ENCODE measurements around the gene PC.

PC gene

DNA sequence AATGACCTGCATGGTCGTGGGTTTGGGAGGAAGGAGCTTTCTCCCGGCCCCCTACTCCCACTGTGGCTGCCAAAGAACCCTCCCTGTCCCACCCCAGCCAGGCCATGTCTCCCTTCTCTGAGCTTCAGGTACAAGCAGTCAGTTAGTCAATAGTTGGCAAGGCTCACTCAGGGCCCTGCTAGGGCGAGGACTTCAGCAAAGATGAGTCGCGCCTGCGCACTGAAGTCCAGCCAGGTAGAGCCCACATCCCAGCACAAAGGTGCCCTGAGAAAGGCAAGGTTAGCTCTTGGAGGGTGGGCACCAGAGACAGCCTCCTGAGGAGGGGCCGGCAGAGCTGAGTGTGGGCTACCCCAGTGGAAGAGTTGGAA, 28.0 kb upstream of the PC start:
- no peak overlapping the region for H3K4me3 ChIP-seq (ENCODE audit: low read depth, low read length)
- TF ChIP-seq, protein P1, sequence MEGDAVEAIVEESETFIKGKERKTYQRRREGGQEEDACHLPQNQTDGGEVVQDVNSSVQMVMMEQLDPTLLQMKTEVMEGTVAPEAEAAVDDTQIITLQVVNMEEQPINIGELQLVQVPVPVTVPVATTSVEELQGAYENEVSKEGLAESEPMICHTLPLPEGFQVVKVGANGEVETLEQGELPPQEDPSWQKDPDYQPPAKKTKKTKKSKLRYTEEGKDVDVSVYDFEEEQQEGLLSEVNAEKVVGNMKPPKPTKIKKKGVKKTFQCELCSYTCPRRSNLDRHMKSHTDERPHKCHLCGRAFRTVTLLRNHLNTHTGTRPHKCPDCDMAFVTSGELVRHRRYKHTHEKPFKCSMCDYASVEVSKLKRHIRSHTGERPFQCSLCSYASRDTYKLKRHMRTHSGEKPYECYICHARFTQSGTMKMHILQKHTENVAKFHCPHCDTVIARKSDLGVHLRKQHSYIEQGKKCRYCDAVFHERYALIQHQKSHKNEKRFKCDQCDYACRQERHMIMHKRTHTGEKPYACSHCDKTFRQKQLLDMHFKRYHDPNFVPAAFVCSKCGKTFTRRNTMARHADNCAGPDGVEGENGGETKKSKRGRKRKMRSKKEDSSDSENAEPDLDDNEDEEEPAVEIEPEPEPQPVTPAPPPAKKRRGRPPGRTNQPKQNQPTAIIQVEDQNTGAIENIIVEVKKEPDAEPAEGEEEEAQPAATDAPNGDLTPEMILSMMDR (IDR thresholded peaks at IDR 0.05; ENCODE audit: low read depth, low read length): no peak

DNA sequence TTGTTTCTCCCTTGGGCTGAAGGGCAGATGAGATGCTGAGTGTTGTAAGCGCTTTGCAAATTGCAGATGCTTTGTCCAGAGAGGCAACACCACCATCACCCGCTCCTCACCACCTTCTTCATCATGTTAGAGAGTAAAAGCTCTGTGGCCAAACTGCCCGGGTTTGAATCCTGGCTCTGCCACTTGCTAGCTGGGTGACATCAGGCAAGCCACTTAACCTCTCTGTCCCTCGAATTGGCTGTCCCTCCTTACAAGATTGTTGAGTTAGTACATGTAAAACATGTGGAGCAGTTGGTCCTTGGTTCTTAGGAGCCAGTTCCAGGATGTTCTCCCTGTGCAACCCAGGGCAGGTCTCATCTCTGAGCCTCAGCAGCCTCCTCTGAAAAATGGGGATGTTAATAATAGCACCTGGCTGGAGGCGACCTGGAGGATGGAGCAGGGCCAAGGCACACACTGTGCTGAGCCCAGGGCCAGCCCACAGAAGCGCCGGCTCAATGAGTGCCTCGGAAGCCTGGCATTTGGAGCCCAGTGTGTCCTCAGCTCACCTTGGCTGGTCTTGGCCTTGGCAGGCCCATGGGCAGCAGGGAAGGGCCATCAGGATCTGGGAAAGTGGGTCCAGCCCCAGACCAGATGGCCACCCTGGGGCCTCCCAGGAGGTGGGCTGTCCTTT, 27.5 kb upstream of the PC start:
- TF ChIP-seq, protein P1 (IDR thresholded peaks at IDR 0.05; ENCODE audit: low read depth, low read length): no peak
- H3K4me3 ChIP-seq (ENCODE audit: low read depth, low read length): no peak overlapping the region

DNA sequence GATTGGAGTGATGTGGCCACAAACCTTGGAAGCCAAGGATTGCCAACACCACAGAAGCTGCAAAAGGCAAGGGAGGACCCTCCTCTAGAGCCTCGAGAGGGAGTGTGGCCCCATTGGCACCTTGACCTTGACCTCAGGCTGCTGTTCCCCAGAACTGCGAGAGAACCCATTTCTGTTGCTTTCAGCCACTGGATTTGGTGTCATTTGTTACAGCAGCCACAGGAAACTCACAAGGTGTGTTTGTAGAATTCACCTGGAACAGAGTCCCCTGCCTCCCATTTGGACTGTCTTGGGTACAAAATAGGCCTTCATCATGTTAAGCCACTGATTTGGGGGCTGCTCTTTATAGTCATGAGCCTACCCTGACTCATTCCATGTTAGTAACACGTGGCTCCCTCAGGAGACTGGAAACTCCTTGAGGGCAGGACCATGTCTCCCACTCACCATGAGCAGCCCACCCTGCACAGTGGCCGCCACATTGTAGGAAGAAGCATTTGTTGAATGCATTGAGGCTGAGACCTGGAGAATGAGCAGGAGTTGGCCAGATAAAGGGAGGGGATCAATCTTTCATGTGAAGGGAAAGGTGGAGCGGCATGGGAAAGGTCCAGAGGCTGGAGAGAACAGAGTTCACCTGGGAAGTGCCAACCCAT, 25.2 kb upstream of the PC start:
- H3K4me3 ChIP-seq (ENCODE audit: low read depth, low read length): no peak overlapping the region
- TF ChIP-seq, protein P1 (IDR thresholded peaks at IDR 0.05; ENCODE audit: low read depth, low read length): no peak

DNA sequence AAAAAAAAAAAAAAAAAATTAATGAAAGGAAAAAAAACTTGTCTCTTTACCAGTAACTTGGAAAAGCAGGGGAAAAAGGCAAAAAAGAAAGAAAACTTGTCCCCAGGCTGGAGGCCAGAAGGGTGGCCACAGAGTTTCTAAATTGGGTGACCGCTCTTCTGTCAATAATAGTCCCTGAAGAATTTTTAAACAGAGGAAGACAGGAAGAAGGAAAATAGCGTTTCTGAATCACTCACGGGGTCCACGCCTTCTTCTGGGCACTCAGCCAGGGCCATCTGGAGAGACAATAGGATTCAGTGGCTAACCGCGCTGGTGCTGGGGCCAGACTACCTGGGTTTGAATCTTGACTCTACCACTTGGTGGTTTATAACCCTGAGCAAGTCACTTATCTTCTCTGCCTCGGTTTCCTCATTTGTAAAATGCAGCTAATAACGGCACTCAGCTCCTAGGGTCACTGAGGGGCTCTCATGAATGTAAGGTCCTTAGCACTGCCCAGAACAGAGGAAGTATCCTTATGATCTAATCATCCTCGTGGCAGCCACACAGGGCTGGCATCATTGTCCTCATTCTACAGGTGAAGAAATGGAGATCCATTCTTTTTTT, 23.9 kb upstream of the PC start:
- TF ChIP-seq, protein P1 (IDR thresholded peaks at IDR 0.05; ENCODE audit: low read depth, low read length): no peak
- no peak overlapping the region for H3K4me3 ChIP-seq (ENCODE audit: low read depth, low read length)

GRCh38 chr11:66979336-66979980, 21.3 kb upstream of the PC start:
- TF ChIP-seq, protein P1 (IDR thresholded peaks at IDR 0.05; ENCODE audit: low read depth, low read length): no peak
- no peak overlapping the region for H3K4me3 ChIP-seq (ENCODE audit: low read depth, low read length)

- TF ChIP-seq, protein P1 (IDR thresholded peaks at IDR 0.05; ENCODE audit: low read depth, low read length): no peak
- H3K4me3 ChIP-seq (ENCODE audit: low read depth, low read length): no peak overlapping the region
Measured at GRCh38 chr11:66978717-66979116, 20.5 kb upstream of the PC start.

DNA sequence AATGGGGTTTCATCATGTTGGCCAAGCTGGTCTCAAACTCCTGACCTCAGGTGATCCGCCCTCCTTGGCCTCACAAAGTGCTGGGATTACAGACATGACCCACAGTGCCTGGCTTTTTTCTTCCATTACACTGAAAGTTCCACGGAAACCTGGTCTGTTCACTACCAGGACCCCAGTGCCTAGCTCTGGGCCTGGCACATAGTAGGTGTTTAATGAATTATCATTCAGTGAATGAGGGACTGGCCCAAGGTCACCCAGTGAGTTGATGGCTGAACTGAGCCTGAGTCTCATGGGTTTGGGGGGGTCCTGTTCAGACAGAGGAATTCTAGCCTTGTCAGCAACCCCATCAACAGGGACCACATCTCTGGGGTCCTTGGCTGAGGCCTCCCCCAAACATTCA, 20.0 kb upstream of the PC start:
- no peak overlapping the region for H3K4me3 ChIP-seq (ENCODE audit: low read depth, low read length)
- TF ChIP-seq, protein P1 (IDR thresholded peaks at IDR 0.05; ENCODE audit: low read depth, low read length): no peak

Measured in WI38 (cell line).